NCI-H748 (cell line): Measurements from ENCODE around the gene IGDCC3.

Experiments used
- DNase-seq: peaks from one replicate; lab custom pipeline; 2025; ENCODE audit not compliant: unreplicated experiment; lab: John Stamatoyannopoulos, UW

IGDCC3 gene

GRCh38 chr15:65329288-65329983, 48.4 kb downstream of the IGDCC3 start:
- no peak for DNase-seq

GRCh38 chr15:65328506-65329287, 49.1 kb downstream of the IGDCC3 start:
- DNase-seq: no peak

DNA sequence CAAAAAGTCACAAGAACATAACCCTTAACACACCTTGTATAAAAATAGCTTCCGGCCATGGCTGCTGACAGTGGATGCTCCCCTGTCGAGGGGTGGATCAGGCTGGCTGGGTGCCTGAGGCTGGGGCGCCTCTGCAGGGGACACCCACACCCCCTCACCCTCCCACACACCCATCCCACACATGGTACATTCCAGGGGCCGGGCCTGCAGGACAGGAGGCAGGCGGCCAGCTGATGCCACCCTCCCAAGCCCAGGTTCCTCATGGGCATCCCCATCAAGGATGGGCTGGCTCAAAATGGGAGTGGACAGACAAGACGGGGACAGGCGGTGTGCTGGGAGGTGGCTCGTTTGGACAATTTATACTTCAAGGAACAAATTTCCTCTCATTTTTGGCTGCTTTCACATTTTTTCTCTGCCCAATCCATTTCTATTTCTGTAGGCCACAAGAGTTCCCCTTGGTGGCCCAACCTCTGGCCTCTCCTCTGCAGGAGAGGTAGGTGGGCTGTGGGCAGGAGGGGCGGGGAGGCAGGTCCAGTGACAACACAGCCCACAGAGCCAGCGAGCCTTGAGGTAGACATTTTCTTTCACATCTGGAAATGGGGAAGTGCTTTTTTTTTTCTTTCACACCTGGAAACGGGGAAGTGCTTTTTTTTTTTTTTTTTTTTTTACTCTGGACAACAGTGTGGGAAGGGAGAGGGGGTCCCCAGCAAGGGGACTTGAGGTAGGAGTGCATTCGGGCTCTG, 50.0 kb downstream of the IGDCC3 start:
- no peak for DNase-seq

DNA sequence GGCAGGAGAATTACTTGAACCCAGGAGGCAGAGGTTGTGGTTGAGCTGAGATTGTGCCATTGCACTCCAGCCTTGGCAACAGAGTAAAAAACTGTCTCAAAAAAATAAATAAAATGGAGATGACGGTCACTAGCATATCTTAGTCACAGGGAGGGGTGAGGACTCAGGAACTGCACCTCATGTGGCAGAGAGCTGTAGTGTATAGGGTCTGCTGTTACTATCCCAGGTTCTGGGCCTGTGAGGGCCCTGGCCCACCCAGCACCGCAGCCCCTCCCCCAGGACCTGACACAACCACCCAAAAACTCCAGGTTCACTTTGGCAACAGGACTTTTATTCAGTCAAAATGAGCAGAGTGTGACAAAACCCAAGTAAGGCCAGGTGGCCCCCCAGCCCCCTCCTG, 51.0 kb downstream of the IGDCC3 start:
- DNase-seq: no peak

DNA sequence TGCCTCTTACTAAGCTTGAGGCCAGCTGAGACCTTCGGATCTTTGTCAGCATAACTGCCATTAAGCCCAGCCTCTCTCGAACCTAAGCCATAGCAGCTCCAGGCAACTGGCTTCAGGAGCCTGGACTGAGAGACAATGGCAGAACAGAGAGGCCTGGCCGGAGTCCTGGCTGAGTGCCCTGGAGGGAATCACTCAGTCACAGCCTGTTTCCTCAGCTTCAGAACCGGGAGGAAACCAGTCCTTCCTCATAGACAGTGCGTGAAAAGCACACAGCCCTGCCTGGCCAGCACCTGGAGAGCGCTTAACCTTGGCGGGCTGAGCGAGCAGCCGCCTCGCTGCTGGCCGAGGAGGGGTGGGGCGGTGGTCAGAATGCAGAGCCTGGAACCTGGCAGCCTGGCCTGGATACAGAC, 51.7 kb downstream of the IGDCC3 start:
- peak; percentile 11 for DNase-seq

- DNase-seq: no peak
Measured at GRCh38 chr15:65323071-65323511, 54.7 kb downstream of the IGDCC3 start.

GRCh38 chr15:65318870-65319356, 58.9 kb downstream of the IGDCC3 start:
- DNase-seq: peak; percentile 68

- no peak for DNase-seq
Measured at GRCh38 chr15:65312400-65312916, 65.3 kb downstream of the IGDCC3 start.

DNA sequence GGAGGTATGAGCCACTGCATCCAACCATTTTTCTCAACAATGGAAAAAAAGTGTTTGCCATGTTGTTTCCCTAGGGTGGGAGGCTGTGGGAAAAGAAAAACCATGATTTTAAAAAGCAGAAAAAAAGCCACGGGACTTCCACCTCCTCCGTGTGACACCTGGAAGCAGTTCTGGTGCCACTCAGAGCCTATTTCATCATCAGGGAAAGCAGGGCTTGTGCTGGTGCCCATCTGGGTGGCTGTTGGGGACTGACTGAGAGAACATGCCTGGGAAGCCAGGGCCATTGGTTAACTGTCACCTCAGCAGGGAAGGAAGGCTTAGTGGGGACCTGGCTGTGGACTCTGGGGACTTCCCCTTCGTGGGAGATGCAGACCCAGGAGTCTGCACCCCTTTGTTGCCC, 66.0 kb downstream of the IGDCC3 start:
- no peak for DNase-seq

- no peak for DNase-seq
Measured at GRCh38 chr15:65310431-65311137, 67.2 kb downstream of the IGDCC3 start.

DNA sequence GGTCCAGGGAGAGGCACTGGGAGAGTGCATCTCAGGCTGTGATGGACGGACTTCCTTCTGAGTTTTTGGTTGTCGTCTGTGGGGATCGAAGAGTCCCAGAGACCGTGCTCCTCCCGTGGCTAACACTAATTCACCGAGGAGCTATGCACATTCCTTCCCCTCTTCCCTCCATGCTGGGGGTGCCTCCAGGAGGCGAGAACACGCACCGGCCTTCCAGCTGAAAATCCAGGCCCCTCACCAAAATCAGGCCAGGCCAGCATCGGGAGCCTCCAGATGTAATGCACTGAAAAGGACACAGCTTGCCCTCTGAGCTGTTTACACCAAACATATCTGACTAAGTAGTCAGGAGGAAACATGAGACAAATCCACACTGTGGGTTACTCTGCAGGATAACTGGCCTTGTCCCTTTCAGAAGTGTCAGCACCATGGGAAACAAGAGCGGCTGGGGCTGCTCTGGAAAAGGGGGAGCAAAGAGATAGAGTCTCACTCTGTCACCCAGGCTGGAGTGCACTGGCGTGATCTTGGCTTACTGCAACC, 67.9 kb downstream of the IGDCC3 start:
- DNase-seq: no peak

DNA sequence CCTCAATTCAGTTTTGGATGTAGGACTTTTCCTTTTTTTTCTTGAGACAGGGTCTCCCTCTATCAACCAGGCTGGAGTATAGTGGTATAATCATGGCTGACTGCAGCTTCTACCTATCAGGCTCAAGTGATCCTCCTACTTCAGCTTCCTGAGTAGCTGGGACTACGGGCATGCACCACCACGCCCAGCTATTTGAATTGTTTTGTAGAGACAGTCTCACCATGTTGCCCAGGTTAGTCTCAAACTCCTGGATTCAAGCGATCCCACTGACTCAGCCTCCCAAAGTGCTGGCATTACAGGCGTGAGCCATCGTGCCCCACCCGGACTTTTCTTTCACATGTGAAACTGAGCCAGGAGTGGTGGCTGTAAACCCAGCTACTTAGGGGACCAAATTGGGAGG, 69.8 kb downstream of the IGDCC3 start:
- no peak for DNase-seq

DNA sequence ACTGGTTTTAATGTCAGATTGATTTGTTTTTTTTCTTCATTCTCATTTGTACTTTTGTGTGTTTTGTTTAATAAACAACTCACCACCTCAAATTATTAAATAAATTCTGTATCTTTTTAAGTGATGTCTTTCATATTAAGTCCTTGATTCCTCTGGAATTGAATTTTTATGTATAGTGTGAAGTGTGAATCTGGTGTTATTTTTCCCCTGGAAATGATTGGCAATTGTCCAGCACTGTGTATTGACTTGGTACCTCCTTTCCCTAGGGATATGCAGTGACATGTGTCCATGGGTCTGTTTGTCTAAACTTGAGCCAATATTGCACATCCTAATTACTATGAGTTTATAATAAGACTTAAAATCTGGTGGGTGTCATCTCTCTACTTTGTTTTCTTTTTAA, 71.3 kb downstream of the IGDCC3 start:
- peak; percentile 13 for DNase-seq

DNA sequence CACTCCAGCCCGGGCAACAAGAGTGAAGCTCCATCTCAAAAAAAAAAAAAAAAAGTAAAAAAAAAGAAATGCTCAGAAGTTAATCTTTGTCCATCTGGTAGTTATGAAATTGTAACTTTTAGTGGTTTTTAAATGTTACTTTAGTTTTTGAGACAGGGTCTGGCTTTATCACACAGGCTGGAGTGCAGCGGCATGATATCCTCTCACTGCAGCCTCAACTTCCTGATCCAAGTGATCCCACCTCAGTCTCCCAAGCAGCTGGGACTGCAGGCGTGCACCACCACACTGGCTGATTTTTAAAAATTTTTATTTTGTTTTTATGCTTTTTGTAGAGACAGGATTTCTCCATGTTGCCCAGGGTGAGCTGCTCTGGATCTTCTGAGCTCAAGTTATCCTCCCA, 72.0 kb downstream of the IGDCC3 start:
- DNase-seq: no peak

DNA sequence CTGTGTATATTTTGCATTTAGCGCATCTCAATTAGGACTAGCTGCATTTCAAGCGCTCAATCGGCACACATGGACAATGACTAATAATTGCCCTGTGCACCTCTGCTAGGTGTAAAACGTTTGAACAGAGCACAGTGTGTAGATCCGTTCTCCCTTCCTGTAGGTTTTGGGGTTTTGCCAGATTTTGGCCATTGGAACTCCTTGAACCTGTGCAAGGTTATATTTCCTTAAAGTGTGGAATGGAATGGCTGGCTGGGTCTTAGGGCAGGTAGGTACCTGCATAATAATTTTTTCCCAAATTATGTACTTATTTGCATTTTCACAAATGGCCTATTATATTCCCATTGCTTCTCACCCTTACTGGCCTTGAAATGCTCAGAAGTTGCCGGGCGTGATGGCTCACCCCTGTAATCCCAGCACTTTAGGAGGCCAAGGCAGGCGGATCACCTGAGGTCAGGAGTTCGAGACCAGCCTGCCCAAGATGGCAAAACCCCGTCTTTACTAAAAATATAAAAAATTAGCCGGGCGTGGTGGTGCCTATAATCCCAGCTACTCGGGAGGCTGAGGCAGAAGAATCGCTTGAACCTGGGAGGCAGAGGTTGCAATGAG, 72.5 kb downstream of the IGDCC3 start:
- DNase-seq: no peak

DNA sequence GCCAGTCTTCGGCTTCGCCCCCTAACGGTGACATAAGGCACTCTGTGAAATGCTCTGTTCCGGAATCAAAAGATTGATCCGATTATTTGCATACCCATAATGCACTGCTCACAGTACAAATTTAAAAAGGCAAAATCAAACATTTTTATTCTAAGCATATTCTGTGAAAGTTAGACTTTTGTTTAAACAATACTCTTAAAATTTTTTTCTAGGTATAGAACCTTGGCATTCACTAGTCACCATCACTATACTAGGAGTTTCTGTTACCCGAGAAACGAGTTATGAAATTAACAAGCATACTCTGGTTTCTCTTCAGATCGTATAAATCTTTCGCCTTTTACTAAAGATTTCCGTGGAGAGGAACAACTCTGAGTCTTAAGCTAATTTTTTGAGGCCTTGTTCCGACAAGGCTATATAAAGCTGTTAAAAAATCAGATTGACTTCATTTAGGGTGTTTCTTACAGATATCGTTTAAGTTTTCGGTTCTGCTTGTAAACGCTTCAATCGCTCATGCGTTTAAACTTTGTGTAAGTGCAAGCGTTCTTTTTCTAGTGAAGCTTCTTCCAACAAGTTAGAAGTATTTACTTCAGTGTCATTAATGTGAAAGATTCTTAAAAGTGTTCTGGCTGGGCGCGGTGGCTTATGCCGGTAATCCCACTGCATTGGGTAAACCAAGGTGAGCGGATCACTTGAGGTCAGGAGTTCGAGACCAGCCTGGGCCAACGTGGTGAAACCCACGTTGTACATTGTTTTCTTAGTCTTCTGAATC, 73.2 kb downstream of the IGDCC3 start, which contains the start of gene RNU5B-1:
TSS of gene RNU5B-1 (plus strand) at position 297 of the 769 bp plus-strand sequence.
- DNase-seq: peak; percentile 93

GRCh38 chr15:65303687-65304380, 74.0 kb downstream of the IGDCC3 start:
- peak; percentile 63 for DNase-seq

DNA sequence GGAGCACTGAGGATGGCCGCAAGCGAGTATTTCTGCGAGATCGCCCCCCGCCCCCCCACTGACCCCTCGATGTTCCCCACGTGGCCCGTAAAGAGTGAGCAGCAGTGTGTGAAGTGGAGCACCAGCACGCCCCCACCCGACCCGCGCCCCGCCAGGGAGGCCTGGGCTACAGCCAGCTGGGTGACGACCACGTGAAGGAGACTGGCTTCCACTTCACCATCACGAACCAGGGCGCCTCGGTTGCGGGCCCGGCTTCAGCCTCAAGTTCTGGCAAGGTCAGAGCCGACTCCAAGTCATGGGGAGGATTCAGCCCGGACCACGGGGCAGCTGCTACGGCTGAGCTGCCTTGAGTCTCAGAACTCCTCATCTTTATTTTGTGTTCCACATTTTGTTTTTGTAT, 75.7 kb downstream of the IGDCC3 start:
- no peak for DNase-seq
